Thyroid gland (tissue), 4 donors: ENCODE data around the gene LMX1B.
"Not testable (repeated sequence)": the region's sequence is repeated elsewhere in the genome, so short reads cannot be mapped to it uniquely, and the experiment has no call there.

Experiments used
- POLR2A ChIP-seq, 2 donors: fragments of 450-650 bp; IDR thresholded peaks; one replicate each; pipeline ENCODE4 v1.6.1; 2017; ENCODE audit warnings: antibody characterized with exemption in 2 of 2, mild to moderate bottlenecking in 2 of 2, moderate library complexity in 1 of 2
- TF ChIP-seq, protein P1 (sequence below), 6 experiments: fragments of 200-600 bp in 3 of 6; fragments of 450-650 bp in 3 of 6; sonication (generic) in 3 of 6; IDR thresholded peaks; one replicate each; pipeline ENCODE4 v1.5.1; 2016 to 2019; ENCODE audit warnings: antibody characterized with exemption in 6 of 6, mild to moderate bottlenecking in 2 of 6, inconsistent platforms in 1 of 6, moderate library complexity in 1 of 6

DNA sequence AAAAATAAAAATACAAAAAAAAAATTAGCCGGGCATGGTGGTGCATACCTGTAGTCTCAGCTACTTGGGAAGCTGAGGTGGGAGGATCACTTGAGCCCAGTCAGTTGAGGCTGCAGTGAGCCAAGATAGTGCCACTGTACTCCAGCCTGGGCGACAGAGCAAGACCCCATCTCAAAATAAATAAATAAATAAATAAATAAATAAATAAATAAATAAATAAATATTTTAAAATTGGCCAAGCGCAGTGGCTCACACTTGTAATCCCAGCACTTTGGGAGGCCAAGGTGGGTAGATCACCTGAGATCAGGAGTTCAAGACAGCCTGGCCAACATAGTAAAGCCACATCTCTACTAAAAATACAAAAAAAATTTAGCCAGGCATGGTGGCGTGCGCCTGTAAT is 33.4 kb upstream of the LMX1B start:
- TF ChIP-seq, protein P1, sequence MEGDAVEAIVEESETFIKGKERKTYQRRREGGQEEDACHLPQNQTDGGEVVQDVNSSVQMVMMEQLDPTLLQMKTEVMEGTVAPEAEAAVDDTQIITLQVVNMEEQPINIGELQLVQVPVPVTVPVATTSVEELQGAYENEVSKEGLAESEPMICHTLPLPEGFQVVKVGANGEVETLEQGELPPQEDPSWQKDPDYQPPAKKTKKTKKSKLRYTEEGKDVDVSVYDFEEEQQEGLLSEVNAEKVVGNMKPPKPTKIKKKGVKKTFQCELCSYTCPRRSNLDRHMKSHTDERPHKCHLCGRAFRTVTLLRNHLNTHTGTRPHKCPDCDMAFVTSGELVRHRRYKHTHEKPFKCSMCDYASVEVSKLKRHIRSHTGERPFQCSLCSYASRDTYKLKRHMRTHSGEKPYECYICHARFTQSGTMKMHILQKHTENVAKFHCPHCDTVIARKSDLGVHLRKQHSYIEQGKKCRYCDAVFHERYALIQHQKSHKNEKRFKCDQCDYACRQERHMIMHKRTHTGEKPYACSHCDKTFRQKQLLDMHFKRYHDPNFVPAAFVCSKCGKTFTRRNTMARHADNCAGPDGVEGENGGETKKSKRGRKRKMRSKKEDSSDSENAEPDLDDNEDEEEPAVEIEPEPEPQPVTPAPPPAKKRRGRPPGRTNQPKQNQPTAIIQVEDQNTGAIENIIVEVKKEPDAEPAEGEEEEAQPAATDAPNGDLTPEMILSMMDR (IDR thresholded peaks at IDR 0.05): not testable (repeated sequence)
- TF ChIP-seq POLR2A (IDR thresholded peaks at IDR 0.05): not testable (repeated sequence)
